CD1c-positive myeloid dendritic cell (primary cell): ENCODE results near the gene SLC15A1.

Experiments used
- DNase-seq: peaks from one replicate; pipeline ENCODE4 v3.0.0-alpha.2; 2016; ENCODE audit errors: extremely low spot score

The SLC15A1 gene

DNA sequence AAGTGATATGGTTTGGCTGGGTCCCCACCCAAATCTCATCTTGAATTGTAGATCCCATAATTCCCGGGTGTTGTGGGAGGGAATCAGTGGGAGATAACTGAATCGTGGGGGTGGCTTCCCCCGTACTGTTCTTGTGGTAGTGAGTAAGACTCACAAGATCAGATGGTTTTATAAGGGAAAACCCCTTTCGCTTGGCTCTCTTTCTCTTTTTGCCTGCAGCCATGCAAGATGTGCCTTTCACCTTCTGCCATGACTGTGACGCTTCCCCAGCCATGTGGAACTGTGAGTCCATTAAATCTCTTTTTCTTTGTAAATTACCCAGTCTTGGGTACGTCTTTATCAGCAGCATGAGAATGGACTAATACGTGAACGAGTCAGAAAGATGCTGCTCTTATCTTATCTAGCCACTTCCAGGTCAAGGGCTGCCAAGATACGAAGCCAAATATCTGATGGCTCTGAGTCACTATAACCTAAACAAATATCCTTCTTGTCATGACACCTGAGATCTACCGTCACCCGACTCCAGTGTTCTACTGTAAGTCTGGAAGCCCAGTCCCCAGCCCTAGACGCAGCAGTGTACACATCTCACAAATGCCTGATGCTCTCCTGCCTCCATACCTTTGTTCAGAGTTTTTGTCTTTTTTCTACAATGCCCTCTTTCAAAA is 45.9 kb downstream of the SLC15A1 start:
- DNase-seq: no peak

DNA sequence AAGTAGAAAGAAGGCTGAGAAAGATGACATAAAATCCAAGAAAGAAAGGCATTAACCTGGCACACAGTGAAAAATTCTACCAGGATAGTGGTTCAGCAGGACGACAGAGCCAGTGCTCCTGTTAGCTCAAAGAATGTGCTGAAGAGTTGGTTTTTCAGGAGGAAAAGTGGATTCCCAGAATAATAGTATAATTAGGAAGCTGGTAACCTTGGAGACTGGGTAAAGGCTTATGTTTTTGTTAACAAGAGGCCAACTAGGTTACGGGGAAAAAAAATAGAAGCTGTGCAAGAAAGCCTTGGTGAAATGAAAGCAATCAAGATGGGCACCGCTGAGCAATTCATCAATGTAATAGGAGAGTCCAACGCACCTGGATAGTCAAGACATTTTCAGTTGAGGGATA is 54.7 kb downstream of the SLC15A1 start:
- no peak for DNase-seq

DNA sequence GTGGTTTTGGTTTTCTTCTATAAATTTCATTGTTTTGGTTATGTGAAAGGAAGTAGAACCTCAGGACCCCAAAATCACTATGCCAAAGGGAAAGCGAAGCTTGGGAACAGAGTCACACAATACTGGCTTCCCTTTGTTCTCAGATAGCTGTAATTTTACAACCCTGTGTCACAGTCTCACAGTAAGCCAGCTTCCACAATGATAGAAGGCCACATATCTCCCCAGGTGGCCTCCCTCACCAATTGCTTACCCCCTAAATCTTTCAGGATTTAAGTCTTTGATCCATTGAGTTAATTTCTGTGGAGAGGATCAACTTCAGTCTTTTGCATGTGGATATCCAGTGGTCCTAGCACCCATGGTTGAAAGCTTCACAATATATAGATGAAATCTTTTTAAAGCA is 58.7 kb downstream of the SLC15A1 start:
- DNase-seq: no peak

DNA sequence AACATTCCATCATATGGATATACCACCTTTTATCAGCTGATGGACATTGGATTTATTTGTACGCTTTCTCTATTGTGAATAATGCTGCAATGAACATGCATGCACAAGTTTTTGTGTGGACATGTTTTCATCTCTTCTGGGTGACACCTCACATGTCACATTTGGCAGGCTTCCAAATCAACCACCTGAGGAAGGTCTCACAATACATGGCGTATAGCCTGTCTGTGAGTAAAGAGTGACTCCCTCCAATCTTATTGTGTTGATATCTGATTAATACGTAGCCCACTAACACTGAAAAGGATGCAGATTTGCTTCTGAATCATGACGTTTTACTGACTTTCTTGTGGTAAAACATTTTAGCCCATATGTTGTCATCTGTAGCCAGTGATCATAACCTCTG is 61.1 kb downstream of the SLC15A1 start:
- DNase-seq: no peak

DNA sequence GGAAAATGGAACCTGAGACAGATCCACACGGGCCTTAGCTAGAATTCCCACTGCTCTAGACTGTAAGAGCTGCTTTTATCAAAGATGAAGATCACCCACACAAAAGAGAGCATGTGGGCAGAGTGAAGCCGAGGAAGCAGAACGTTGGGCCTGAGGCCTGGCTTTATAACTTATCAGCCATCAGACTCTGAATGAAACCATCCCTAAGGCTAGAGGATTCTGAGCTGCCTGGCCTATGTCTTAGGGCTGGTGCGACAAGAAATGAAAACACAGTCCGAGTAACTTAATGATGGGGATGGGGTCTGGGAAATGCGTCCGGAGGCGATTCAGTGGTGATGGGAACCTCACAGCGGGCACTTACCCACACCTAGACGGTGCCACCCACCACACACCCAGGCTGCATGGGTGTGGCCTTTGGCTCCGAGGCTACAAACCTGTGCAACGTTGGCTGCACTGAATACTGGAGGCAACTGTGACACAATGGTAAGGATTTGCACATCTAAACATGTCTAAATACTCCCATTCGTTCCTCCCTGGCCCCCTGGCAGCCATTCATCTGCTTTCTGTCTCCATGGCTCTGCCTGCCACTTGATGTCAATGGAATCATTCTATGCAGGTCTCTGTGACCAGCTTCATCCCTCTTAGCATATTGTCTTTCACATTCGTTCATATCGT is 62.0 kb downstream of the SLC15A1 start:
- no peak for DNase-seq

DNA sequence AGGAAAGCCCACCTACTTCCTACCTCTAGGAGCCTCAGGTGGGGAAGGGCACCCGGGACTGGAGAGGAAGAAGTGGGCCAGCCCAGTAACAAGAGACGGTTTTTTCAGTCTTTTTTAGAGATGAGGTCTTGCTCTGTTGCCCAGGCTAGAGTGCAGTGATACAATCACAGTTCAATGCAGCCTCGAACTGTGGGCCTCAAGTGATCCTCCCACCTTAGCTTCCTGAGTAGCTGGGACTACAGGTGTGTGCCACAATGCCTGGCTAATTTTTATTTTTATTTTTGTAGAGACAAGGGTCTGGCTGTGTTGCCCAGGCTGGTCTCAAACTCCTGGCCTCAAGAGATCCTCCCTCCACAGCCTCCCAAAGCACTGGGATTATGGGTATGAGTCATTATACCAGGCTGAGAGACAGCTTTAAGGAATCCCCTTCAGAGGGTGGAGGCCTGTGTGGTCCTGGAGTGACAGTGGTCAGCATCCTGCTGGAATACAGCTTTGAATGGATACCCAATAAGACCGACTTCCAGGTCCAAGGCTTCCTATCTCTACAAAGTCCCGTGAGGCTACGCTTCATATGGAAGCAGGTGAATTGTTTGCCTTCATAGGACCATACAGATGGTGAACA is 63.0 kb downstream of the SLC15A1 start:
- no peak for DNase-seq

DNA sequence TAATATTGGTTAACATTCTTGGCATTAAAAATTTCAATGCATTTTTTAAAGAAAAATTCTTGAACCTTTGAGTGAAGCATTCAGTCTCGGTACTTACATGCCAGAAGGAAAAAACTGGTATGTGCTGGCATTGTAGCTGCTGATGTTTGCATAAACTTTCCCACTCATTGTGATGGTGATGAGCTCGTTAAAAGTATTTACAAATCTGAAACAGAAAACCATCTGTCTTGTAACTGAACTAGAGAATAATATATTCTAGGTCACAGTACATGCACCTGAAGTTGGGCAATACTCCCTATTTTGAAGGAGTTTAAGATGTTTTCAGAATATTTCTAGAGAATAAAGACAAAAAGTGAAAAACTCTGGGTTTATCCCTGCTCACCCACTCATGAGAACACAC is 64.1 kb downstream of the SLC15A1 start:
- no peak for DNase-seq

DNA sequence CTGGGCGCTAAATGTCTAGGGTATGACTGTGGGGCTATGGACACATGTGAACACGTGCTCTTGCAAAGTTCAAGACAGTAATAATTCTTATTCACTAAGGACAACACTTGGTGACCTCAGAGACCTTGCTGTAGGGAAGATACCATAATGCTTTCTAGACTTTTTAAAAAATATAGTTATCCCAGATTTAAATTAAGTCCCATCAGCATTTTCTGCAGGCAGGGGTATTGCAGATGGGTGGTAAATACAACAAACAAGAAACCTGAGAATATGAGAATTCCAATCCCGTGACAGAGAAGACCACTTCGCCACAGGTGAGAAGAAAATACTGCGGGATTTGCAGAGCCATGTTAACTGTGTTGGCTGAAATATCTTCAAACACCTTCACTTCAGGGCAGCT is 65.2 kb downstream of the SLC15A1 start:
- no peak for DNase-seq

DNA sequence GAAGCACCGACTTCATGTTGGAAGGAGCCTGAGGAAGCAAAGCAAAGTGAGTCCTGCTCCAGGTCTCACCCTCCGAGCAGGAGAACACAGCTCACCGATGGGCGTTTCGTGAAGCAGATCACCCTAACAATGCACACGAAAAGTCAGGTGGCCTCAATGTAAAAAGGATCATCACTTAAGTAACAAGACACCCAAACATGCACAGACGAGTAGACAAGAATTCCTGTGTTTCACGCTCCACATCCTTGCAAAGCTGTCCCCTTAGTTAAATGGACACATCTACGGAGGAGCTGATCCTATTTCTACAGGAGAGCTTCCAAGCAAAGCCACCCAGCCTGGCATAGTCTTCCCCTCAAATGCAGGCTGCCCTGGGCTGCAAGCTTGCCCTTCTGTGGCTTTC is 66.2 kb downstream of the SLC15A1 start:
- no peak for DNase-seq

DNA sequence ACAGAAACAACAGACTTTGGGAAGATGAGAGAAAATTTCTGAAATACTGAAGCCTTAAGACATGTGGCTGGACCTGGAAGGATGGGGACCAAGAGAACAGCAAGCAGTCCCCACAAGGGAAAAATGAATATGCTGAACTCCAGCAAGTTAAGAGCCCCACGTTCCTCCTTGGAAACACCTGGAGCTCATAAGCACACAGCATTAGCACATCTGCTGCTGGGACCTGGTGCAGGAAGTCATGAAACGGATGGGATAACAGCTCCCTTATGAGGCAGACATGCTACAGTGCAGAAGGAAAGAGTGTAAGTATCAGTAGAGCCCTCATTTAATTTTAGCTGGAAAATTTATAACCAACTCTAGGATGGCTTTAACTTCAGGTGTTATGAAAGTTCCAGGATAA is 67.3 kb downstream of the SLC15A1 start:
- no peak for DNase-seq

DNA sequence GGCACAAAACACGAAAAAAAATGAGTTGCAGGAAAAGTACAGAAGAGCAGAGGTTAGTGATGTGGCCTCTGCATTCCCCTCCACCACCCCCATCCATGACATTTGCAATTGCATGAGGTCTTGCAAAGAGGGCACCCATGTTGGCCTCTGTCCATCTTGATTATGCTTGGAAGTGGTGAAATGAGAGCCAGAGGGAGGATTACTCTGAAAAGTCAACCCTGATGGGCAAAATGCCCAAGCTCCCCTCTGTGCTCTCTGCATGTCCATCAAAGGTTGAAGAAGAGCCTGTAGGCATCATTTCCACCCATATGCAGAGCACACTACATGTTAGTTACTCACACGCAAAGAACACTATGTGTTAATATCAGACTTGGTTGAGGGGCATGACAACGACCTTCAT is 71.4 kb downstream of the SLC15A1 start:
- DNase-seq: no peak

DNA sequence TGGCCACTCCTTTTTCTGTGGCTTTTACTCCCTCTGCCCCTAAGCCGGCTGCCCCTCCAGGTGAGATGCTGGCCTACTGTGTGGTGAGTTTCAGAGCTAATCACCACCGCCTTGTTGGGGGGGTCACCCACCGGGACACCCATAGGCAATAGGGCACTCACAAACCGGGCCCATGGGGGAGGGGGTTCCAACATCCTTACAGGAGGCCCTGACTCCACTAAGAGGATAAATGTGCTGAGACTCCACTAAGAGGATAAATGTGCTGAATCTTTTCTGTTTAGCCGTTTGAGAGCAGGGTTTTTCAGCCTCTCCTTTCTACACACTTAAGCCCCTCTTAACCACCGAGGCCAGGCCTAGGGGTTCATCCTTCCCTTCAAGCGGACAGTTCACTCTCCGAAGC is 73.7 kb downstream of the SLC15A1 start:
- no peak for DNase-seq

DNA sequence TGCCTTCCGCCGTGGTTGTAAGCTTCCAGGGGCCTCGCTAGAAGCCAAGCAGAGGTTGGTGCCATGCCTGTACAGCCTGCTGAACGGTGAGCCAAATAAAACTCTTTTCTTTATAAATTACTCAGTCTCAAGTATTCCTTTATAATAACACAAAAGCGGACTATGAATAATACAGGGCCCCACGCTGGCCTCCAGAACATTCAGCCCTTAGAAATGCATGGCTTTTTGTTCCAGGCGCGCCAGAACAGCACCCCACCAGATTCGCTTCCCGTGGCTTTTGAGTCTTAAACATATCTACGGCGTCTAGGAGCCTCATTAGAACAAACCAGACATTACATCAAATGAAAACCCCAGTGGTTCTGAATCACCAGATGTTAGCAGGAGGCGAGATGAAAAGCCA is 75.1 kb downstream of the SLC15A1 start:
- no peak for DNase-seq

DNA sequence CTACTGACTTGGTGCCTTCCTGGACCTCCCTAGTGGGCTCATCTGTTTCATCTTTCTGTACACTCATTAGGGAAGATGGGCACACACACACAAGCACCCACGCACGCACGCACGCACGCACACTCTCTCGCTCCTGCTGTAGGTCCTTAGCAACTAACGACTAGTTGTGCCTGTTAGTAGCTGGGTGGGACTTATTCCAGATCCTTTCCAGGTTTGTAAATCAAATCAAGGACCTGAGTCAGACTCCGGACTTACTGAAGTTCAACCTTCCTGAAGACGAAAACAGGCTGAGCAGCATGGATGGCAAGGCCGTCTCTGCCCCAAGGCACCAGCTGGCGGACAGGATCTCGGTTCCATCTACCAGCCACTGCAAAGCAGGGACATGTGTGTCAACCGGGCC is 76.2 kb downstream of the SLC15A1 start:
- no peak for DNase-seq

DNA sequence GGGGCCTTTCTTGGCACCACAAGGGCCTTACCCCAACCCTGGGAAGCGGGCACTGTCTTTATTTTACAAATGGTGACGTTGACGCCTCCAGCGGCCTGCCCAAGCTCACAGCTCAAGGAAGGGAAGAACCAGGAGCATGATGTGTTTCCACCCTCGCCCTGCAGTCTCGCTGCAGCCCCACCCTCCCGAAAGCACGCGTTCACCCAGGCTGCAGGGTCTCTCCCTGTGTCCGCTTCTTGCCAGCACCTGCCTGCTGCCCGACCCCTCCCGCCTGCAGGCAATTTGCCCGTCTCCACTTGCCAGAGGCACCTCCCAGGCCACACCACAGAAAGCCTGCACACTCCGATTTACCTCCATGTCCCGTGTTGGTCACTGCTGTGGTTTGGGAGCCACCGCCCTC is 76.6 kb downstream of the SLC15A1 start:
- no peak for DNase-seq

DNA sequence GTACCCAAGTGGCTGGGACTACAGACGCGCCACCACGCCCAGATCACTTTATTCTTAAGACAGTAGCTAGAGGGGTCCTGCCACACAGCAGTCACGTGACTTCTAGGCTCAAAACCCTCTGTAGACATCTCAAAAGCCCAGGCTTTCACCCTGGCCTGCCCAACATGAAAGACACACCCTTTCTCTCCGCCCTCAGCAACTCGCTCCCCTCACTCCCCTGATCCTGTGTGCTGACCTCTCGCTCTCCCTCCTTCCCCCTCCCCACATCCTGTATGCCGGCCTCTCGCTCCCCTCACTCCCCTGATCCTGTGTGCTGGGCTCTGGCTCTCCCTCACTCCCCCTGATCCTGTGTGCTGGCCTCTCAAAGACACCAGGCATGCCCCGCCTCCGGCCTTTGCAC is 77.4 kb downstream of the SLC15A1 start:
- DNase-seq: no peak

DNA sequence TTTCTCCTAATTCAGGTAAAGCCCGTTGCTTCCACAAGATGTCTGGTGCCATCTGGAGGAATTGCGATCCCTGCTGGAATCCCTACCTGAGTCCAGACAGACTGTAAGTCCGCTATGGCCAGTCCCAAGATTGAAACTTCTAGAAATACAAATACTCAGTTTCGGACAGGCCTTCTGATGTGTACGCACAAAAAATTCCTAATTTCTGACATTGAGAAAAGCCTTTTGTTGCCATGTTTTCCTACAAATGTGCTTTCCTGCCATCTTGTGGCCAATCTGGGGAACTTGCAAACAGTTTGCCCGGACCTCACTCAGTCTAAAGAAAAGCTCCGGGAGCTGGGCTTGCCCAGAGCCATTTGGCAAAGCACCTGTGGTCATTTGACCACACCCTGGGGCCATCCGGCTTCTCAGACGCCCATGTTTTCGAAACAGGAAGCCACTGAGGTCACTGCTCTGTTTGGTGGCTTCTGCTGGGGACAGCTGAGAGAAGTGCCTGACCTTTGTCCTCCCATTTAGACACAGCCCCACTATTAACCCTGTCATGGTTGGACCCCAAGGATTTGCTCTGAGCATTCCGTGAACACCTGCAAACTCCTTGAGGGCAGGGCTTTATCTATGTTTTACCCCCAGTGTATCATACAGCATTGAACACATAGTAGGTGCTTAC is 79.4 kb downstream of the SLC15A1 start:
- DNase-seq: peak; percentile 76

DNA sequence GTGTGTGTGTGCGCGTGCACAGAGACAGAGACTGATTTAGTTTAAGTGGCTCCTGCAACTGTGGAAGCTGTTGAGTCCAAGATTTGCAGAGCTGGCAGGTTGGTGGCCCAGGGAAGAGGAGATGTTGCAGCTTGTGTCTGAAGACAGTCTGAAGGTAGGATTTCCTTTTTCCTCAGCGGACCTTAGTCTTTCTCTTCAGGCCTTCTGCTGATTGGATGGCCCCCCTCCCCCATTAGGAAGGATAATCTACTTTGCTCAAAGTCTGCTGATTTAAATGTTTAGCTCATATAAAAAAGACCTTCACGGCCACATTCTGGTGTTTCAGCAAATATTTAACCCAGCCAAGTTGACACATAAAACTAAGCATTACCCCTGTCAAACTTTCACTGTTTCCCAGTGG is 84.3 kb downstream of the SLC15A1 start:
- DNase-seq: no peak

DNA sequence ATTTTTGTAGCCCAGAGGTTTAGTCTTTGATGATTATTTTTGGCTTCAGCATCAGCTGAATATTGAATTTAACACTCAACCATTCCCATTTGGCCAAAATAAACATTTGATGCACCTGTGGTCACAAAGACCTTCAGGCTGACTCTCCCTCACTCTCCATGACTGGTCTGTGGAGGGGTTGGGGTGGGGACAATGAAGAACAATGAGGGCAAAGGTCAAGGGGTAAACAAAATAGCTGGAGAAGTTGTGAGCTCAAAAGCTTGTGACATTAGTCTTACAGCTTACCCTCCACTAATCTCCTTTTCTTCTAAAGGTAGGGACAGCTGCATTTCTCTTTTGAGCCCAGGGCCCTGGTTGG is 86.9 kb downstream of the SLC15A1 start:
- no peak for DNase-seq

DNA sequence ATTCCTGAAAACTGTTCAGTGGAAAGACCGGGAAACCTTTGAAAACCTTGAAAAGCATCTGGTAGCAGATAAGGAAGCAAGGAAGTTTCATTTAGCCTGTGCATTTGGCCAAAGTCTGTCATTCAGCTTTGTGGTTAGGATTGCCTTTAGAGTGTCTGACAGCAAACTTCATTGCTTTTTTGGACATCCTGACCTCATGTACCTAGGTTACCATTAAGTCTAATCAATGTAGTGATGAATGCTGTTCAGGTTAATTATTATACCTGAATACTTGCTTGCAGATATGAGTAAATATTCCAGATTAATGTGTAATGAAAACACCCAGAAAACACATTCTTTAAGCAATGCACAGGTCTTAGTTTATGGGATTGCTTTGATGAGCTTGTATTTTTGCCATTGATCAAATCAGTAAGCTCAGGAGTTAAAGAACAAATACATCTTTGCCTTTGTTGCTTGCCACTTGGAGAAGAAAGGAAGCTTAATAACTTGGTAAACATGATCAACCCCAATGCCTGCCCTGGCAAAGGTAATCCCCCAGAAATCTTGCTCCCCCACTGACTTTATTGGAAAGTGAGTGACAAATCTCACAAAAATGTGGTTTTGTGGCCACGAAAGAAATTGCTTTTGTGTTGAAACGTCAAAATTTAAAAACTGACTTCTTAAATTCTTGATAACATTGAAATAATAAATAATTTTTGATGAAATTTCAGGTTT is 87.4 kb downstream of the SLC15A1 start:
- no peak for DNase-seq

DNA sequence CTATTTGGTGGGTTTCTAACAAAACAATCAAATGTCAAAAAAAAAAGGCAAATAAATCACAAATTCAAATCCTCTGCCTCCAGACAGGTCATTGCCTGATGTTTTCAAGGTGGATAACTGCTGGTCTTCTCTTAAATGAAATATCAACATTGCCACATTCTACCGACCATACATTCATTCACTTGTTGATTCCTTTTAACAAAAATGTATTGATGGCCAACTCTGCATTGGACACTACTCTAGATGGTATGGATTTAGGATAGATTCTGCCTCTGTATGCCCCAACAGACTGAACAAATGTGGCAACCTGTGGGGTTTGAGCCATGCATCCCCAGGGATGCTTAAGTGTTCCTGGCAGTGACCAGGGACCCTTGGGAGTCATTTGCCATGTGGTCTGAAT is 88.0 kb downstream of the SLC15A1 start:
- no peak for DNase-seq

DNA sequence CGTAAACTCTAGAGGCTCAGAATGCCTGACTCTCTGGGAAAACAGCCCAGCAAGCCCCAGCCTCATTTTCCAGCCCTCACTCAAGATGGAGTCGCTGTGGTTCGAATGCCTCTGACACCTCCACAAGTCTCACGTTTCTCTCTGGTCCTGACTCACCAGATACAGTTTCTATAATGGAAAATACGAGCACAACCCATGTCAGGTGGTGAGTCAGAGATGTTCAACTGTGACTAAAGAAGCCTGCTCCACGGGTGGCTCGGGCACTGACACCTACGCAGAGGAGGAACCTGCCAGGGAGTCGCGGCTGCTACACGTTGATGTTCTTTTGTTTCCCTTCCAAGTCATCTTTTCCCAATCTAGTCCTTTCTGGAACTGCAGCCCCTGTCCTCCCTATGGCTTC is 88.4 kb downstream of the SLC15A1 start:
- DNase-seq: no peak
